Vagina (tissue), 2 donors: ENCODE results near the gene HNRNPH2. TPM values are rescaled to one million over a fixed set of nuclear protein-coding genes. Genes with fewer than 3 reads are reported as not detected.

Source experiments
- DNase-seq, 2 donors: peaks; one replicate each; pipeline ENCODE4 v3.0.0-alpha.2; 2017; ENCODE audit errors: extremely low spot score in 2 of 2
- H3K27ac ChIP-seq: fragments of 200-600 bp; sonication (generic); one replicate; pipeline ENCODE4 v1.5.1; 2019
- H3K27me3 ChIP-seq: fragments of 200-600 bp; sonication (generic); one replicate; pipeline ENCODE4 v1.5.1; 2019
- H3K36me3 ChIP-seq, 2 donors: fragments of 200-600 bp; sonication (generic); one replicate each; pipeline ENCODE4 v1.5.1; 2017 to 2019
- H3K4me1 ChIP-seq: fragments of 200-600 bp; sonication (generic); one replicate; pipeline ENCODE4 v1.5.1; 2019
- H3K4me3 ChIP-seq, 2 donors: fragments of 200-600 bp; sonication (generic); 1 replicate in 1 of 2; 2 replicates in 1 of 2; pipeline ENCODE4 v1.5.1; 2016 to 2019
- H3K9me3 ChIP-seq: fragments of 200-600 bp; sonication (generic); one replicate; pipeline ENCODE4 v1.5.1; 2019
- POLR2A ChIP-seq, 2 donors: fragments of 450-650 bp; IDR thresholded peaks; one replicate each; pipeline ENCODE4 v1.6.1; 2017; ENCODE audit warnings: antibody characterized with exemption in 2 of 2, mild to moderate bottlenecking in 2 of 2, moderate library complexity in 2 of 2
- POLR2AphosphoS5 ChIP-seq, 2 donors: sonication (generic); formaldehyde crosslinking; IDR thresholded peaks; one replicate each; pipeline ENCODE4 v1.9.0; 2017; ENCODE audit warnings: antibody characterized with exemption in 2 of 2, mild to moderate bottlenecking in 2 of 2, low read depth in 1 of 2; ENCODE audit not compliant: insufficient read depth in 1 of 2
- intact Hi-C: fragments of 100-400 bp; cut with DNase I; formaldehyde crosslinking; loops from one replicate; pipeline ENCODE4 v1.15.1; 2023
- total RNA-seq: library from RNA; depleted of rRNA; stranded (reverse); fragments of >200 nt; gene quantifications from one replicate; pipeline ENCODE4 v1.2.3, GENCODE V29; 2016
- TF ChIP-seq, protein P1 (sequence below), 3 experiments: fragments of 450-650 bp in 2 of 3; fragments of 200-600 bp in 1 of 3; sonication (generic) in 1 of 3; IDR thresholded peaks; one replicate each; pipeline ENCODE4 v1.5.1; 2017 to 2019; ENCODE audit warnings: antibody characterized with exemption in 3 of 3, mild to moderate bottlenecking in 2 of 3, moderate library complexity in 2 of 3

HNRNPH2 gene
- total RNA-seq, 1 donor from 2014 or later = 43.2 TPM

GRCh38 chrX:101377547-101377946, 30.5 kb upstream of the HNRNPH2 start:
- Histone ChIP-seq H3K4me3 (no peak overlapping the region), H3K4me1 (no peaks in the 10 kb centered on the region), H3K27me3 (no peaks in the 10 kb centered on the region), H3K36me3 (no peaks in the 10 kb centered on the region), H3K27ac (no peak overlapping the region), H3K9me3 (no peaks in the 10 kb centered on the region)
- intact Hi-C loops = no loop called here
- TF ChIP-seq, protein P1, sequence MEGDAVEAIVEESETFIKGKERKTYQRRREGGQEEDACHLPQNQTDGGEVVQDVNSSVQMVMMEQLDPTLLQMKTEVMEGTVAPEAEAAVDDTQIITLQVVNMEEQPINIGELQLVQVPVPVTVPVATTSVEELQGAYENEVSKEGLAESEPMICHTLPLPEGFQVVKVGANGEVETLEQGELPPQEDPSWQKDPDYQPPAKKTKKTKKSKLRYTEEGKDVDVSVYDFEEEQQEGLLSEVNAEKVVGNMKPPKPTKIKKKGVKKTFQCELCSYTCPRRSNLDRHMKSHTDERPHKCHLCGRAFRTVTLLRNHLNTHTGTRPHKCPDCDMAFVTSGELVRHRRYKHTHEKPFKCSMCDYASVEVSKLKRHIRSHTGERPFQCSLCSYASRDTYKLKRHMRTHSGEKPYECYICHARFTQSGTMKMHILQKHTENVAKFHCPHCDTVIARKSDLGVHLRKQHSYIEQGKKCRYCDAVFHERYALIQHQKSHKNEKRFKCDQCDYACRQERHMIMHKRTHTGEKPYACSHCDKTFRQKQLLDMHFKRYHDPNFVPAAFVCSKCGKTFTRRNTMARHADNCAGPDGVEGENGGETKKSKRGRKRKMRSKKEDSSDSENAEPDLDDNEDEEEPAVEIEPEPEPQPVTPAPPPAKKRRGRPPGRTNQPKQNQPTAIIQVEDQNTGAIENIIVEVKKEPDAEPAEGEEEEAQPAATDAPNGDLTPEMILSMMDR (IDR thresholded peaks at IDR 0.05) = no peak
- TF ChIP-seq POLR2AphosphoS5 (IDR thresholded peaks at IDR 0.05; ENCODE audit: insufficient read depth in 1 of 2, low read depth in 1 of 2) (no peak), POLR2A (IDR thresholded peaks at IDR 0.05) (no peak)
- no peak for DNase-seq

DNA sequence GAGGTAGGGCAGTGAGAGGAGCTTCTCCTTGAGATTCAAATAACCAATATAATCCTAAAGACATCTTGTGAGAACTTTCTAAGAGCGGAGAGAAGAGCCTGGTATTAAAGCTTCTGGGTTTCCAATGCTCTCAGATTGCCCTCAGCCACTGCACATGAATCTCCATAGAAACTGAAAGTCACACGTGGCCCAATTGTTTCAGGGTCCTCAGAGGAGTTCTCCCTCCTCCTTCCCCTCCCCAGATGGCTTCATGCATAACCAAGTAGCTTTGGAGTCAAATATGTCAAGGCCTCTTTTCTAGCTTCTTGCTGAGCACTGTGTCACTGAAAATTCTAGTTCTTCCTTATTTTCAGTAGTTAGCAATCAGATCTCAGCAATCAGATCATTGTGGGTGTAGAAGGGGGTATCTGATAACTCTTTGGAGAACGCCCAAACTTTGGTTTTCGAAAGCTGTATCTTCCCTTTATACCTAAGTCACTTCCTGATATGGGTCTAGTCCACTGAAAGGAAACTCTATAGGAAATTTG, 24.3 kb upstream of the HNRNPH2 start:
- H3K27me3 ChIP-seq = no peaks in the 10 kb centered on the region
- no peaks in the 10 kb centered on the region for H3K36me3 ChIP-seq
- intact Hi-C loops = no loop called here
- no peak overlapping the region for H3K4me3 ChIP-seq
- H3K9me3 ChIP-seq = no peaks in the 10 kb centered on the region
- no peaks in the 10 kb centered on the region for H3K4me1 ChIP-seq
- H3K27ac ChIP-seq = no peak overlapping the region
- no peak for DNase-seq
- TF ChIP-seq POLR2A (IDR thresholded peaks at IDR 0.05) (no peak), POLR2AphosphoS5 (IDR thresholded peaks at IDR 0.05; ENCODE audit: insufficient read depth in 1 of 2, low read depth in 1 of 2) (no peak)
- TF ChIP-seq, protein P1 (IDR thresholded peaks at IDR 0.05) = no peak

DNA sequence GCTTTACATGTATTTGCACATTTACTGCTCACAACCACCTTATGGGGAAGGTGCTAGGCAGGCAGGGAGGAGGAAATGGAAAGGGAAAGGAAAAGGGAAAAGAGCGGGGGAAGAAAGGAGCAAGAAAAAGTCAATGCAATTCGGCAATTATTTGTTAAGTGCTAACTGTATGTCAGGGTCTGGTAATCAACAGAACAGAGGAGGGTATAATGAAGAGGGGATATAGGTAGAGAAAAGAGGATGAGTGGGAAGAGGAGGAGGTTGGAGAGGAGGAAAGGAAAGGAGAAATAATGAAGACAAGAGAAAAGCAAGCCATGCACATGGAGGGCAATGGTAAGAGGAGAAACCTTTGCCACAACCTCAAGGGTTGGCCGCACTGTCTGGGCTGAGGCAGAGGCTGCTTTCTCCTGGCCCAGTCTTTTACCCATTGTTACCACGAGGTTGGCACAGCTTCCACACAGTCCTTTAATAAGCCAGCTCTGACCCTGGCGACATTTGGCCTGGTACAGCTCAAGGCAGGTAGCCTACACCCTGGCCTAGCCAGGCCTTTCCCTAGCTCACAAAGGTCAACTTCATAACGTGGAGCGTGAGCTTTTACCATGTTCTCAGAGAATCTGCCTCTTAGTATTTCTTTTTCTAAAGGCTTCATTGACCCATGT, 22.9 kb upstream of the HNRNPH2 start:
- TF ChIP-seq, protein P1 (IDR thresholded peaks at IDR 0.05) = no peak
- no peak for TF ChIP-seq POLR2AphosphoS5 (IDR thresholded peaks at IDR 0.05; ENCODE audit: insufficient read depth in 1 of 2, low read depth in 1 of 2)
- TF ChIP-seq POLR2A (IDR thresholded peaks at IDR 0.05) = no peak
- Histone ChIP-seq H3K4me1 (no peaks in the 10 kb centered on the region), H3K27me3 (no peaks in the 10 kb centered on the region), H3K9me3 (no peaks in the 10 kb centered on the region), H3K27ac (no peak overlapping the region), H3K4me3 (no peak overlapping the region), H3K36me3 (no peaks in the 10 kb centered on the region)
- intact Hi-C loops = no loop called here
- DNase-seq = no peak

GRCh38 chrX:101385795-101386541, 22.1 kb upstream of the HNRNPH2 start, which contains the start of gene BTK:
TSS of gene BTK (minus strand) at chrX:101386191. CDS start at chrX:101375284, 10,907 bp downstream.
- Histone ChIP-seq H3K36me3 (no peaks in the 10 kb centered on the region), H3K27me3 (no peaks in the 10 kb centered on the region), H3K4me3 (no peak within 1 kb of the TSS), H3K9me3 (no peaks in the 10 kb centered on the region), H3K4me1 (no peaks in the 10 kb centered on the region), H3K27ac (no peak within 1 kb of the TSS)
- intact Hi-C loops = no loop called here
- TF ChIP-seq POLR2A (IDR thresholded peaks at IDR 0.05) (no peak), POLR2AphosphoS5 (IDR thresholded peaks at IDR 0.05; ENCODE audit: insufficient read depth in 1 of 2, low read depth in 1 of 2) (no peak)
- TF ChIP-seq, protein P1 (IDR thresholded peaks at IDR 0.05) = no peak
- no peak for DNase-seq

GRCh38 chrX:101386542-101386885, 21.5 kb upstream of the HNRNPH2 start:
- Histone ChIP-seq H3K4me3 (no peak overlapping the region), H3K27me3 (no peaks in the 10 kb centered on the region), H3K36me3 (no peaks in the 10 kb centered on the region), H3K4me1 (no peaks in the 10 kb centered on the region), H3K9me3 (no peaks in the 10 kb centered on the region), H3K27ac (no peak overlapping the region)
- intact Hi-C loops = no loop called here
- TF ChIP-seq, protein P1 (IDR thresholded peaks at IDR 0.05) = no peak
- TF ChIP-seq POLR2AphosphoS5 (IDR thresholded peaks at IDR 0.05; ENCODE audit: insufficient read depth in 1 of 2, low read depth in 1 of 2) (no peak), POLR2A (IDR thresholded peaks at IDR 0.05) (no peak)
- DNase-seq = no peak
